Measurements from ENCODE around the gene CALU.

CALU gene

DNA sequence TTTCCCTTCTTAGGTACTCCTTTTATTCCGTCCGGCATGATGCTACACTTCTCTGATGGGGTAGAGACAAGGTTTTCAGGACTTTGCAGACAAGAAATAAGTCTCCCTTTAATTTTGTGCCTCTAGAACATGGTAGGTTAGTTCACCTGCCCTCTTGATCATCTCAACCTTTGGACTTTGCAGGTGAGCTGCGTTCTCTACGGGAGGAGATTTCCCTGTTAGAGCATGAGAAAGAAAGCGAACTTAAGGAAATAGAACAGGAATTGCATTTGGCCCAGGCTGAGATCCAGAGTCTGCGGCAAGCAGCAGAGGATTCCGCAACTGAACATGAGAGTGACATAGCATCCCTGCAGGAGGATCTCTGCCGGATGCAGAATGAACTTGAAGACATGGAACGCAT is 61.8 kb downstream of the CALU start:
- TF ChIP-seq, protein P1, sequence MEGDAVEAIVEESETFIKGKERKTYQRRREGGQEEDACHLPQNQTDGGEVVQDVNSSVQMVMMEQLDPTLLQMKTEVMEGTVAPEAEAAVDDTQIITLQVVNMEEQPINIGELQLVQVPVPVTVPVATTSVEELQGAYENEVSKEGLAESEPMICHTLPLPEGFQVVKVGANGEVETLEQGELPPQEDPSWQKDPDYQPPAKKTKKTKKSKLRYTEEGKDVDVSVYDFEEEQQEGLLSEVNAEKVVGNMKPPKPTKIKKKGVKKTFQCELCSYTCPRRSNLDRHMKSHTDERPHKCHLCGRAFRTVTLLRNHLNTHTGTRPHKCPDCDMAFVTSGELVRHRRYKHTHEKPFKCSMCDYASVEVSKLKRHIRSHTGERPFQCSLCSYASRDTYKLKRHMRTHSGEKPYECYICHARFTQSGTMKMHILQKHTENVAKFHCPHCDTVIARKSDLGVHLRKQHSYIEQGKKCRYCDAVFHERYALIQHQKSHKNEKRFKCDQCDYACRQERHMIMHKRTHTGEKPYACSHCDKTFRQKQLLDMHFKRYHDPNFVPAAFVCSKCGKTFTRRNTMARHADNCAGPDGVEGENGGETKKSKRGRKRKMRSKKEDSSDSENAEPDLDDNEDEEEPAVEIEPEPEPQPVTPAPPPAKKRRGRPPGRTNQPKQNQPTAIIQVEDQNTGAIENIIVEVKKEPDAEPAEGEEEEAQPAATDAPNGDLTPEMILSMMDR (IDR thresholded peaks at IDR 0.05; ENCODE audit: borderline replicate concordance, insufficient read depth, low read depth, low read length): no peak
- no peak overlapping the region for H3K4me3 ChIP-seq (ENCODE audit: low read depth, low read length)

DNA sequence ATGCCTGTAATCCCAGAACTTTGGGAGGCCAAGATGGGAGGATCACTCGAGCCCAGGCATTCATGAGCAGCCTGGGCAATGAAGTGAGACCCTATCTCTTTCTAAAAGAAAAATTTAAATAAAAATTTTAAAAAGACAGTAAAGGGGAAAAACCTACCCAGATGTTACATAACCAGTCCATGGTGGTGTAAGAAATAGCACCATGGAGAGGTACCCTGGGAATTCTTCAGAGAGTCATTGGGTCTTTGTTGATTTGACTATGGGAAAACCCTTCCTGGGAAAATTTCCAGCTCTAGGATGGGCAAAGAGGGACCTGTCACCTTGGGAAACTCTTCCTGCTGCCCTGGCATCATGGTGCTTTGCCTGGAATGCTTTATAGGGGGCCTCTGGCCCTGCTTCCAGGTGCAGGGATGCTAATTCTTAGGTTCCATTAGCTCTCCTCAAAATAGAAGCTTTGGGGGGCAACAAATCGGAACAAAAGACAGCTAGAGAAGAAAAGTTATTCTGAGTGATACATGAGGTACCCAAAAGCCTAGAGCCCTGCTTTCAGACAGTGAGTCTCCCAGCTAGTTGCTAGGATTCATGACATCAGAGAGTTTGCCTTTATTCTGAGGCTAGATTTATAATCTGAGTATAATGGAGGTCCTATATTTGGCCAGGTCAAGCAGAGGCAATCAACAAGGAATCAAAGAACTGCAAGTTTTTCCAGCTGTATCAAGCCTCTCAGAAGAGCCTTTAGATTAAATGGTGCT is 62.7 kb downstream of the CALU start:
- TF ChIP-seq, protein P1 (IDR thresholded peaks at IDR 0.05; ENCODE audit: borderline replicate concordance, insufficient read depth, low read depth, low read length): no peak
- H3K4me3 ChIP-seq (ENCODE audit: low read depth, low read length): no peak overlapping the region

DNA sequence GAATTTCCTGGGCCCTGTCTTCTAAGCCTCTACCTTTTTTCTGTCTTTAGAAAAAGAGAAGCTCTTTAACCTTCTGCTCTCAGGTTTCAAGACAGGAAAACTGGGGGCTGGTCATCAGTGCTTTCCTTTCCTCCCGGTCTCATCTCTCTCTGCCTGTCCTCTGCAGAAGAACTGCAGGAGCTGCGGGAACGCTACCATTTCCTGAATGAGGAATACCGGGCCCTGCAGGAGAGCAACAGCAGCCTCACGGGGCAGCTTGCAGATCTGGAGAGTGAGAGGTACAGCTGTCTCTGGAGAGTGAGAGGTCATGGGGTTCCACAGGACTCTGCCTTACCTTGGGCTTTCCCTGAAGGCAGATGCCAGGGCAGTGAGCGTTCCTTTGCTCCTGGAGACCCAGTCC is 65.3 kb downstream of the CALU start:
- TF ChIP-seq, protein P1 (IDR thresholded peaks at IDR 0.05; ENCODE audit: borderline replicate concordance, insufficient read depth, low read depth, low read length): no peak
- H3K4me3 ChIP-seq (ENCODE audit: low read depth, low read length): no peak overlapping the region

DNA sequence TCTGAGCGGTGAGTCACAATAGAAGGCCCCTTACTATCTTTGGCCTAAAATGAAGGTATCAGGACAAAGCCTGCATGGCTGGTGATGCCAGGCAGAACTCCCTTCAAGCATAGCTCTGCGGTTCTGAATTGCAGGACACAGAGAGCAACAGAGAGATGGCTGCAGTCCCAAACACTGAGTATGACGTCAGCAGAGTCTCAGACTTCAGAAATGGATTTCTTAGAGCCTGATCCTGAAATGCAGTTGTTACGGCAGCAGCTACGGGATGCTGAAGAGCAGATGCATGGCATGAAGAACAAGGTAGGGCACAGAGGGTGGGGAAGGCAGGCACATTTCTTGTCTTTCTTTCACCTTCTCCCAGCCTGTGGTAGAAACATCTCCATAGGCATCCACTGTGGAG is 66.1 kb downstream of the CALU start:
- no peak overlapping the region for H3K4me3 ChIP-seq (ENCODE audit: low read depth, low read length)
- TF ChIP-seq, protein P1 (IDR thresholded peaks at IDR 0.05; ENCODE audit: borderline replicate concordance, insufficient read depth, low read depth, low read length): no peak

DNA sequence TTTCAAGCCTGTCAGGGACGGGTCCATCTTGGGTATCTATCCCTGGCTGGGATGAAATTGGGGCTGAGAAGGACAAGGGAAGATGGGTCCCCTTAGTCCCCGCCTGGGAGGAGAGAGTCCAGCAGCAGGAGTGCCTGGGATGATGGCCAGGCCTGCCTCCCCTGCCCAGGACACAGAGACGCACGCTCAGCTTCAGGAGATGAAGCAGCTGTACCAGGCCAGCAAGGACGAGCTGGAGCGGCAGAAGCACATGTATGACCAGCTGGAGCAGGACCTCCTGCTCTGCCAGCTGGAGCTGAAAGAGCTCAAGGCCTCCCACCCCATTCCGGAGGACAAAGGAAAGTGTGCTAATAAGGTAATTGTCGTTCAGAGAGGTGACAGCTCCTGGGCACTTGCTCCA is 68.0 kb downstream of the CALU start:
- TF ChIP-seq, protein P1 (IDR thresholded peaks at IDR 0.05; ENCODE audit: borderline replicate concordance, insufficient read depth, low read depth, low read length): no peak
- H3K4me3 ChIP-seq (ENCODE audit: low read depth, low read length): no peak overlapping the region

DNA sequence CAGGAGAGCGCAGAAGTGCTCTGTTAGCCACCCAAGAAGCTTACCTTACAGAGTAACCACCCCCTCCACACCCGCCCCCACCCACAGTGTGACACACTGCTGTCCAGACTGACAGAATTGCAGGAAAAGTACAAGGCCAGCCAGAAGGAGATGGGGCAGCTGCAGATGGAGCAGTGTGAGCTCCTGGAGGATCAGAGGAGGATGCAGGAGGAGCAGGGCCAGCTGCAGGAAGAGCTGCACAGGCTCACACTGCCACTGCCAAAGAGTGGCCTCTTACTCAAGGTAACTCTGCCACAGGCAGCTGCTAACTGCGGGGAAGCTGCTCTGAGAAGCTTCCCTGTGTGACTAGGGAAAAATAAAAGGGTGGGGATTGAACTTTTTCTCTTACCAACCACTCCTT is 70.2 kb downstream of the CALU start:
- TF ChIP-seq, protein P1 (IDR thresholded peaks at IDR 0.05; ENCODE audit: borderline replicate concordance, insufficient read depth, low read depth, low read length): no peak
- H3K4me3 ChIP-seq (ENCODE audit: low read depth, low read length): no peak overlapping the region

DNA sequence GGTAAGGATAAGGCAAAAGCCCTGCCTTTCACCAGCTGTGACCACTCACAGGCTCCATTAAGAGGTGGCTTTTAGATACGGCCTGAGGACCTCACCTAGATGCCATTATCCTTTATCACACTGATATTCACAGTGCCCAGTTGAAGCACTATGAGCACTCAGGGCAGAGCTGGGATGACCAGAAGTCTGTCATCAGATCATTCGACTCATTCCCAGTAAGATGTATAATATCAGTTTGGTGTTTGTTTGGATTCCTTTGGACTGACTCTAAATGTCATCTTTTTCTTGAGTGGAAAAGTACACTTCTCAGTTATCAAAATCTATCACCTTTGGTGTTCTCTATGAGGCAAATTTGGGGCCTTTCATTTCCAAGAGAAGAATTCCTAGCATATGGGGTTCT is 71.3 kb downstream of the CALU start:
- TF ChIP-seq, protein P1 (IDR thresholded peaks at IDR 0.05; ENCODE audit: borderline replicate concordance, insufficient read depth, low read depth, low read length): no peak
- H3K4me3 ChIP-seq (ENCODE audit: low read depth, low read length): no peak overlapping the region
